H9 (cell line): ENCODE data around the gene MRPS14. TPM values are rescaled to one million over a fixed set of nuclear protein-coding genes. Genes with fewer than 3 reads are reported as not detected.

Experiments used
- DNase-seq: peaks from one replicate; pipeline ENCODE4 v3.0.0-alpha.2; 2017
- H2AFZ ChIP-seq: one replicate; pipeline ENCODE4 v1.6.1; 2013; ENCODE audit warnings: mild to moderate bottlenecking, low read length, control low read depth, moderate library complexity
- H2AK5ac ChIP-seq: 2 replicates; pipeline ENCODE4 v1.6.1; 2013; ENCODE audit warnings: low read length, control low read depth, mixed read lengths; ENCODE audit not compliant: insufficient read length
- H2BK120ac ChIP-seq: one replicate; pipeline ENCODE4 v1.6.1; 2013; ENCODE audit warnings: low read depth, mild to moderate bottlenecking, low read length, control low read depth, inconsistent platforms; ENCODE audit not compliant: poor library complexity, severe bottlenecking
- H2BK12ac ChIP-seq: 2 replicates; pipeline ENCODE4 v1.6.1; 2013; ENCODE audit warnings: low read length, control low read depth, mixed read lengths, low read depth; ENCODE audit not compliant: insufficient read length
- H2BK15ac ChIP-seq: 2 replicates; pipeline ENCODE4 v1.6.1; 2013; ENCODE audit warnings: low read depth, low read length, control low read depth
- H2BK20ac ChIP-seq: one replicate; pipeline ENCODE4 v1.6.1; 2013; ENCODE audit warnings: low read depth, mild to moderate bottlenecking, low read length, control low read depth, inconsistent platforms; ENCODE audit not compliant: poor library complexity, severe bottlenecking
- H2BK5ac ChIP-seq: 2 replicates; pipeline ENCODE4 v1.6.1; 2013; ENCODE audit warnings: low read length, control low read depth, mixed read lengths; ENCODE audit not compliant: insufficient read length
- H3K14ac ChIP-seq: 2 replicates; pipeline ENCODE4 v1.6.1; 2013; ENCODE audit warnings: low read length, control low read depth; ENCODE audit not compliant: insufficient read depth
- H3K18ac ChIP-seq: 2 replicates; pipeline ENCODE4 v1.6.1; 2013; ENCODE audit warnings: low read depth, mild to moderate bottlenecking, mixed read lengths, low read length, control low read depth; ENCODE audit not compliant: insufficient read length
- H3K23ac ChIP-seq: 2 replicates; pipeline ENCODE4 v1.6.1; 2013; ENCODE audit warnings: low read length, control low read depth, mixed read lengths, low read depth; ENCODE audit not compliant: insufficient read length
- H3K23me2 ChIP-seq: 2 replicates; pipeline ENCODE4 v1.6.1; 2013; ENCODE audit warnings: low read depth, mild to moderate bottlenecking, mixed read lengths, low read length, control low read depth; ENCODE audit not compliant: insufficient read length, poor library complexity, severe bottlenecking
- H3K27ac ChIP-seq: 2 replicates; pipeline ENCODE4 v1.5.1; 2013; ENCODE audit warnings: low read length, control low read depth, mixed read lengths, low read depth; ENCODE audit not compliant: insufficient read length
- H3K27me3 ChIP-seq: 2 replicates; pipeline ENCODE4 v1.6.1; 2013; ENCODE audit warnings: low read length, control low read depth, inconsistent platforms; ENCODE audit not compliant: insufficient read depth
- H3K4ac ChIP-seq: 2 replicates; pipeline ENCODE4 v1.6.1; 2013; ENCODE audit warnings: low read depth, mild to moderate bottlenecking, control low read depth, inconsistent platforms, low read length, moderate library complexity
- H3K4me1 ChIP-seq: 2 replicates; pipeline ENCODE4 v1.6.1; 2013; ENCODE audit warnings: low read length, control low read depth, inconsistent platforms; ENCODE audit not compliant: insufficient read depth
- H3K4me2 ChIP-seq: 2 replicates; pipeline ENCODE4 v1.6.1; 2013; ENCODE audit warnings: low read length, control low read depth, mixed read lengths; ENCODE audit not compliant: insufficient read length, insufficient read depth
- H3K56ac ChIP-seq: 2 replicates; pipeline ENCODE4 v1.6.1; 2013; ENCODE audit warnings: low read depth, mild to moderate bottlenecking, mixed read lengths, low read length, control low read depth; ENCODE audit not compliant: insufficient read length
- H3K79me1 ChIP-seq: 2 replicates; pipeline ENCODE4 v1.6.1; 2013; ENCODE audit warnings: low read depth, mild to moderate bottlenecking, moderate library complexity, low read length, control low read depth, inconsistent platforms; ENCODE audit not compliant: insufficient read depth, poor library complexity, severe bottlenecking
- H3K79me2 ChIP-seq: 2 replicates; pipeline ENCODE4 v1.6.1; 2013; ENCODE audit warnings: low read length, control low read depth, inconsistent platforms; ENCODE audit not compliant: insufficient read depth
- H3K9ac ChIP-seq: 2 replicates; pipeline ENCODE4 v1.6.1; 2013; ENCODE audit warnings: low read length, control low read depth, mixed read lengths; ENCODE audit not compliant: insufficient read length; ENCODE audit errors: extremely low read depth
- H3K9me3 ChIP-seq: one replicate; pipeline ENCODE4 v1.6.1; 2013; ENCODE audit warnings: low read depth, low read length, inconsistent platforms; ENCODE audit not compliant: control insufficient read depth
- H3T11ph ChIP-seq: one replicate; pipeline ENCODE4 v1.6.1; 2013; ENCODE audit warnings: mild to moderate bottlenecking, low read length, control low read depth, inconsistent platforms
- H4K20me1 ChIP-seq: one replicate; pipeline ENCODE4 v1.6.1; 2013; ENCODE audit not compliant: control insufficient read depth, insufficient read length, insufficient read depth
- H4K5ac ChIP-seq: 2 replicates; pipeline ENCODE4 v1.6.1; 2013; ENCODE audit warnings: low read depth, mild to moderate bottlenecking, mixed read lengths, low read length, control low read depth; ENCODE audit not compliant: insufficient read length
- H4K8ac ChIP-seq: replicated peaks from 2 replicates; pipeline ENCODE4 v1.6.1; 2013; ENCODE audit warnings: low read length, control low read depth, mixed read lengths, low read depth; ENCODE audit not compliant: insufficient read length
- H4K91ac ChIP-seq: 2 replicates; pipeline ENCODE4 v1.6.1; 2013; ENCODE audit warnings: low read depth, mild to moderate bottlenecking, moderate library complexity, mixed read lengths, low read length, control low read depth; ENCODE audit not compliant: insufficient read length
- H3K27ac Mint-ChIP-seq, 3 experiments: 2 replicates in 2 of 3; 3 replicates in 1 of 3; pipeline ENCODE4 v1.8.0; 2020 to 2021; ENCODE audit warnings: mixed read lengths in 3 of 3, mild to moderate bottlenecking in 1 of 3, moderate library complexity in 1 of 3
- H3K27me3 Mint-ChIP-seq: 2 replicates; pipeline ENCODE4 v1.8.0; 2021; ENCODE audit warnings: low read depth, mild to moderate bottlenecking, moderate library complexity, mixed read lengths
- H3K36me3 Mint-ChIP-seq, 3 experiments: 2 replicates in 2 of 3; 3 replicates in 1 of 3; pipeline ENCODE4 v1.8.0; 2020 to 2021; ENCODE audit warnings: low read depth in 3 of 3, mixed read lengths in 3 of 3; ENCODE audit not compliant: insufficient read depth in 1 of 3
- H3K4me1 Mint-ChIP-seq, 2 experiments: 2 replicates each; pipeline ENCODE4 v1.8.0; 2020; ENCODE audit warnings: mixed read lengths in 2 of 2
- H3K4me3 Mint-ChIP-seq, 2 experiments: 2 replicates in 1 of 2; 3 replicates in 1 of 2; pipeline ENCODE4 v1.8.0; 2020 to 2021; ENCODE audit warnings: mild to moderate bottlenecking in 2 of 2, mixed read lengths in 2 of 2, moderate library complexity in 1 of 2
- H3K9me3 Mint-ChIP-seq, 2 experiments: 2 replicates in 1 of 2; 3 replicates in 1 of 2; pipeline ENCODE4 v1.8.0; 2020; ENCODE audit warnings: mild to moderate bottlenecking in 2 of 2, mixed read lengths in 2 of 2, moderate library complexity in 1 of 2
- CTCF ChIP-seq: fragments of 200-600 bp; sonication (generic); conservative IDR thresholded peaks from 3 replicates; pipeline ENCODE4 v1.8.0; 2021; ENCODE audit warnings: antibody characterized with exemption, mild to moderate bottlenecking
- WGBS: extraction: QIAGEN DNeasy Blood & Tissue Kit; methylation state at CpG from one replicate; pipeline ENCODE4 v1.1.7; 2013; ENCODE audit warnings: missing lambda C conversion rate, low lambda C conversion rate, mixed read lengths; ENCODE audit not compliant: insufficient read length; ENCODE audit errors: extremely low coverage; 5-methylcytosine and 5-hydroxymethylcytosine counted together
- total RNA-seq: library from RNA; stranded (reverse); gene quantifications from 2 replicates; pipeline ENCODE4 v1.2.1, GENCODE V29; 2021

Gene MRPS14
- total RNA-seq, 1 experiment from 2014 or later = 30.6 TPM

- Histone ChIP-seq H4K91ac (no peak overlapping the region), H3K9me3 (no peaks in the 10 kb centered on the region), H3K18ac (no peak overlapping the region), H2AFZ (no peak overlapping the region), H2BK12ac (no peak overlapping the region), H3K4me1 (no peaks in the 10 kb centered on the region), H3K27ac (no peak overlapping the region), H3K56ac (no peak overlapping the region), H2BK15ac (no peak overlapping the region), H2BK5ac (no peak overlapping the region), H3K27me3 (no peaks in the 10 kb centered on the region), H3K4me2 (no peak overlapping the region), H3K79me2 (peaks cover 40% of the 10 kb centered on the region; the same call in 1 of the 2 replicates), H2AK5ac (no peak overlapping the region), H4K8ac (no peak overlapping the region), H3T11ph (no peak overlapping the region), H3K14ac (no peak overlapping the region), H2BK20ac (no peak overlapping the region), H3K79me1 (no peaks in the 10 kb centered on the region), H4K5ac (no peak overlapping the region), H3K9ac (no peak overlapping the region), H4K20me1 (no peaks in the 10 kb centered on the region), H2BK120ac (no peak overlapping the region), H3K4ac (no peak overlapping the region), H3K23me2 (peaks cover 5% of the 10 kb centered on the region), H3K23ac (no peak overlapping the region)
- H3K36me3 Mint-ChIP-seq = peaks cover 16 to 37% (median 32%) of the 10 kb centered on the region in 3 experiments; a peak in 6 of 7 replicates
- no peaks in the 10 kb centered on the region for H3K27me3 Mint-ChIP-seq
- no CpG with 5 or more reads among the region's 2 CpGs for WGBS
- peak overlapping the region in 1 of 3 experiments; percentile 38; a peak in 3 of 7 replicates for H3K27ac Mint-ChIP-seq
- no peak for DNase-seq
- no peak for TF ChIP-seq CTCF
- peaks cover 21 to 23% of the 10 kb centered on the region in 2 experiments for H3K4me1 Mint-ChIP-seq
- H3K9me3 Mint-ChIP-seq = no peaks in the 10 kb centered on the region
- H3K4me3 Mint-ChIP-seq = no peak overlapping the region
Observed at GRCh38 chr1:175003521-175003920, 19.7 kb downstream of the MRPS14 start.
